ENCODE results near the gene FZD7. TPM values are rescaled to one million over a fixed set of nuclear protein-coding genes. Genes with fewer than 3 reads are reported as not detected.

The FZD7 gene
- total and polyA plus RNA-seq, 10 of the 15 experiments (the other 5 are each of a cell fraction or from before 2014, with no cell fraction given): 0.24 to 2.4 (median 0.75) TPM

- no TSS peak for BruUV-seq (replicated peaks)
- in situ Hi-C loops (cut with MboI): no loop called here
- H3K79me2 ChIP-seq (ENCODE audit: control insufficient read depth, insufficient read depth, low read length): no peaks in the 10 kb centered on the region
- intact Hi-C loops (cut with micrococcal nuclease; ENCODE audit: unreplicated experiment): loop anchor here (5.0 kb wide), 2 partner anchors 61 to 139 kb away; no protein-coding TSS in a partner anchor
- no peaks in the 10 kb centered on the region for H3K36me3 ChIP-seq (ENCODE audit: control insufficient read depth in 2 of 2, insufficient read depth in 2 of 2, low read length in 1 of 2)
- ChIA-PET RAD21 (ENCODE audit: unreplicated experiment) (no interaction called here), POLR2A (no interaction called here), CTCF (interaction anchor here (1.1 kb wide), 1 partner anchor 16 kb away, joined by 3 read pairs; no protein-coding TSS in a partner anchor), SMC1A (ENCODE audit: uncharacterized antibody, unreplicated experiment) (no interaction called here)
- no peaks in the 10 kb centered on the region for H4K20me1 ChIP-seq (ENCODE audit: control insufficient read depth, insufficient read depth)
- no peak overlapping the region for H3K4me3 ChIP-seq
- H3K27ac ChIP-seq (ENCODE audit: control insufficient read depth, insufficient read depth): no peak overlapping the region
- whole genome bisulfite sequencing (ENCODE audit: insufficient coverage, insufficient replicate concordance, low lambda C conversion rate, missing lambda C conversion rate): 44% methylated on average over 4 of the region's 4 CpGs
- no peak for TF ChIP-seq EGR1 (IDR thresholded peaks at IDR 0.05; ENCODE audit: borderline replicate concordance in 1 of 2, low read depth in 2 of 2, low read length in 2 of 2)
- no peak for TF ChIP-seq CHD1 (IDR thresholded peaks at IDR 0.05; ENCODE audit: low read depth, low read length)
- TF ChIP-seq HCFC1 (IDR thresholded peaks at IDR 0.05; ENCODE audit: low read length): no peak
- H3K27me3 ChIP-seq (replicated peaks in 1 of 2; ENCODE audit: control insufficient read depth in 2 of 2, insufficient read depth in 2 of 2, low read length in 1 of 2): peaks cover 0 to 10% of the 10 kb centered on the region in 2 experiments; a peak in 2 of 4 replicates
- H3K4me1 ChIP-seq (ENCODE audit: control insufficient read depth, insufficient read depth, low read length): peaks cover 5% of the 10 kb centered on the region
- no peak for DNase-seq (ENCODE audit: low read depth, low spot score)
- no peaks in the 10 kb centered on the region; the same call in 2 of the 3 replicates for H3K9me3 ChIP-seq (replicated peaks; ENCODE audit: control insufficient read depth, insufficient read depth, low read length)
- FAIRE-seq: no peak
- H2AFZ ChIP-seq (ENCODE audit: control insufficient read depth, low read depth, low read length): no peak overlapping the region
- no peak overlapping the region for H3K9ac ChIP-seq (ENCODE audit: control insufficient read depth, insufficient read depth, low read length)
- ATAC-seq: no peak
- no peak overlapping the region for H3K4me2 ChIP-seq (ENCODE audit: control insufficient read depth, insufficient read depth)
These were observed 5.0 kb downstream of the FZD7 start for GRCh38 chr2:202038471-202039277.

- Histone ChIP-seq H3K79me2 (ENCODE audit: control insufficient read depth, insufficient read depth, low read length) (no peaks in the 10 kb centered on the region), H2AFZ (ENCODE audit: control insufficient read depth, low read depth, low read length) (no peak overlapping the region), H4K20me1 (ENCODE audit: control insufficient read depth, insufficient read depth) (no peaks in the 10 kb centered on the region), H3K4me2 (ENCODE audit: control insufficient read depth, insufficient read depth) (no peak overlapping the region), H3K36me3 (ENCODE audit: control insufficient read depth in 2 of 2, insufficient read depth in 2 of 2, low read length in 1 of 2) (no peaks in the 10 kb centered on the region), H3K9ac (ENCODE audit: control insufficient read depth, insufficient read depth, low read length) (no peak overlapping the region), H3K9me3 (replicated peaks; ENCODE audit: control insufficient read depth, insufficient read depth, low read length) (no peaks in the 10 kb centered on the region; the same call in 2 of the 3 replicates), H3K4me1 (ENCODE audit: control insufficient read depth, insufficient read depth, low read length) (peaks cover 7% of the 10 kb centered on the region), H3K27me3 (replicated peaks in 1 of 2; ENCODE audit: control insufficient read depth in 2 of 2, insufficient read depth in 2 of 2, low read length in 1 of 2) (peaks cover 0 to 10% of the 10 kb centered on the region in 2 experiments; a peak in 2 of 4 replicates), H3K4me3 (no peak overlapping the region), H3K27ac (ENCODE audit: control insufficient read depth, insufficient read depth) (no peak overlapping the region)
- BruUV-seq (replicated peaks): no TSS peak
- in situ Hi-C loops (cut with MboI) (no loop called here), intact Hi-C loops (cut with micrococcal nuclease; ENCODE audit: unreplicated experiment) (loop anchor here (5.0 kb wide), 2 partner anchors 62 to 138 kb away; no protein-coding TSS in a partner anchor)
- ATAC-seq (peak; percentile 27), FAIRE-seq (no peak), DNase-seq (ENCODE audit: low read depth, low spot score) (no peak)
- 44% methylated on average over 13 of the region's 13 CpGs for WGBS (ENCODE audit: insufficient coverage, insufficient replicate concordance, low lambda C conversion rate, missing lambda C conversion rate)
- RAD21 ChIA-PET (ENCODE audit: unreplicated experiment): interaction anchor here (0.6 kb wide), 1 partner anchor 48 kb away, joined by 3 read pairs; no protein-coding TSS in a partner anchor
- POLR2A ChIA-PET: interaction anchor here (0.6 kb wide), 1 partner anchor 13 kb away, joined by 3 read pairs; no protein-coding TSS in a partner anchor
- SMC1A ChIA-PET (ENCODE audit: uncharacterized antibody, unreplicated experiment): no interaction called here
- CTCF ChIA-PET: interaction anchor here (1.1 kb wide), 1 partner anchor 15 kb away, joined by 3 read pairs; no protein-coding TSS in a partner anchor
- TF ChIP-seq SP1 (IDR thresholded peaks at IDR 0.05; ENCODE audit: low read depth, low read length): no peak
- TF ChIP-seq ATF2 (IDR thresholded peaks at IDR 0.05; ENCODE audit: low read length): no peak
- TF ChIP-seq SPI1 (IDR thresholded peaks at IDR 0.05; ENCODE audit: borderline replicate concordance, insufficient read depth, low read depth, low read length): no peak
- no peak for TF ChIP-seq BHLHE40 (IDR thresholded peaks at IDR 0.05; ENCODE audit: borderline replicate concordance in 1 of 2, low read depth in 2 of 2, low read length in 1 of 2)
- peak; percentile 59; the same call in 1 of the 2 replicates for TF ChIP-seq ZNF687 (IDR thresholded peaks at IDR 0.05)
These were observed 5.8 kb downstream of the FZD7 start for GRCh38 chr2:202039278-202040078.

All from GM12878 (cell line).